Activated CD8-positive, alpha-beta memory T cell treated with anti-CD3 and anti-CD28 coated beads for 48 hours (primary cell): ENCODE results near the gene UHRF2.

Source experiments
- DNase-seq, 3 experiments: peaks; one replicate each; pipeline ENCODE4 v3.0.0-alpha.2; 2020; ENCODE audit warnings: low read depth in 2 of 3, low spot score in 2 of 3

The UHRF2 gene

DNA sequence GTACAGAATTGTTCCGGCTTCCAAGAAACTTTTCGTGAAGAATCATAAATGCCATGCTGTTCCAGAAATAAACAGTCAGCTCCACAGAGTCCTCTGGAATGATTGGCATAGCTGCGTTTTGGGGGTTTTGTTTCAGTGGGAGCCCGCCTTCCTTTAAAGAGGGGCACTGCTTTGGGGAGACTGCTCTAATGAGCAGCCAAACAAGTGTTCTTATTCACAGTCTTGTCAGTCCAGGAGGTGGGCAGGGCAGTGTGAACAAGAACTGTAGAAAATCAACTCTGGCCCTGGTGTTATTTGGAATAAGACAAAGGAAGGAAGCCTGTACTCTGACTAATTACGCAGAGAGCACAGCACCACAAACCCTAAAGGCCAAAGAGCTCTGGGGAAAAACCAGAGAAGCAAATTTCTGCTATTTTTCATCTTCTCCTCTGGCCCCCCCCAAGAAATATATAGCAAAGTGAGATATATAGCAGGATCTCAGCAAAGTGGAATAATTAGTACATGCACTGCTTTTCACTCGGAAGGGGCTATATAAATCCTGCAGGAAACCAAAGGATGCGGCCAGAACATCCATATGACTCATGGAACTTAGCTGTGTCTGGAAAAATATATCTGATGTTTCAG, 139.6 kb downstream of the UHRF2 start:
- no peak for DNase-seq

GRCh38 chr9:6553866-6554265, 140.9 kb downstream of the UHRF2 start:
- DNase-seq: no peak
